Measurements from ENCODE around the gene CHMP1B. TPM values are rescaled to one million over a fixed set of nuclear protein-coding genes. Genes with fewer than 3 reads are reported as not detected.

CHMP1B gene
- total RNA-seq, 1 experiment from 2014 or later = 56.5 TPM

DNA sequence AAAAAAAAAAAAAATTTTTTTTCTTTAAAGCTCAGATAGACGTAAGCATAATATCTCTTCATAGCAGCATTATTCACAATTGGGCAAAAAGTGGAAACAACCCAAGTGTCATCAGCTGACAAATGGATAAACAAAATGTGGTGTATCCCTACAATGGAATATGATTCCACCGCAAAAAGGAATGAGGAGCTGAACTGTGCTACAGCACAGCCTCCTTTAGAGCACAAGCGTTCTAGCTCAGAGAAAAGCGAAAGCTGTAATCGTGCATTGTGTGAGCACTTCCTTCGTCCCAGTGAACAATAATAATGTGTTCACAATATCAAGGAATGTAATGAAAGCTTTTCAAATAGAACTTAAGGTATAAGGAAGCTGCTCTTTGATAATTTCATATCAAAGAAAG is 11.7 kb upstream of the CHMP1B start:
- ChIA-PET POLR2A (interaction anchor here (0.7 to 2.6 kb wide), 8 partner anchors 11 to 141 kb away, joined by 3 to 70 read pairs (median 8); partner anchors contain the start of genes CHMP1B and IMPA2), CTCF (interaction anchor here (0.5 to 1.9 kb wide), 8 partner anchors 10 to 141 kb away, joined by 3 to 11 read pairs (median 4); no protein-coding TSS in a partner anchor)
- no peak for DNase-seq
- no peak overlapping the region for H3K4me3 ChIP-seq (ENCODE audit: low read depth, low read length)
- H3K4me1 ChIP-seq = peaks cover 58% of the 10 kb centered on the region
- peak overlapping the region; percentile 98 for H3K27ac Mint-ChIP-seq (ENCODE audit: unreplicated experiment)
- no peak overlapping the region for H3K4me3 Mint-ChIP-seq (ENCODE audit: unreplicated experiment)
- no TSS peak for BruUV-seq (replicated peaks)
- intact Hi-C loops (cut with micrococcal nuclease; ENCODE audit: unreplicated experiment) = no loop called here
- no peaks in the 10 kb centered on the region for H3K27me3 ChIP-seq (replicated peaks; ENCODE audit: control insufficient read depth, insufficient read depth, low read length)
- no peaks in the 10 kb centered on the region for H3K27me3 Mint-ChIP-seq (ENCODE audit: insufficient read depth, unreplicated experiment)
- no peaks in the 10 kb centered on the region for H3K36me3 ChIP-seq (ENCODE audit: control insufficient read depth, insufficient read depth, low read length)
- TF ChIP-seq, protein P1, sequence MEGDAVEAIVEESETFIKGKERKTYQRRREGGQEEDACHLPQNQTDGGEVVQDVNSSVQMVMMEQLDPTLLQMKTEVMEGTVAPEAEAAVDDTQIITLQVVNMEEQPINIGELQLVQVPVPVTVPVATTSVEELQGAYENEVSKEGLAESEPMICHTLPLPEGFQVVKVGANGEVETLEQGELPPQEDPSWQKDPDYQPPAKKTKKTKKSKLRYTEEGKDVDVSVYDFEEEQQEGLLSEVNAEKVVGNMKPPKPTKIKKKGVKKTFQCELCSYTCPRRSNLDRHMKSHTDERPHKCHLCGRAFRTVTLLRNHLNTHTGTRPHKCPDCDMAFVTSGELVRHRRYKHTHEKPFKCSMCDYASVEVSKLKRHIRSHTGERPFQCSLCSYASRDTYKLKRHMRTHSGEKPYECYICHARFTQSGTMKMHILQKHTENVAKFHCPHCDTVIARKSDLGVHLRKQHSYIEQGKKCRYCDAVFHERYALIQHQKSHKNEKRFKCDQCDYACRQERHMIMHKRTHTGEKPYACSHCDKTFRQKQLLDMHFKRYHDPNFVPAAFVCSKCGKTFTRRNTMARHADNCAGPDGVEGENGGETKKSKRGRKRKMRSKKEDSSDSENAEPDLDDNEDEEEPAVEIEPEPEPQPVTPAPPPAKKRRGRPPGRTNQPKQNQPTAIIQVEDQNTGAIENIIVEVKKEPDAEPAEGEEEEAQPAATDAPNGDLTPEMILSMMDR (IDR thresholded peaks at IDR 0.05; ENCODE audit: insufficient read depth in 1 of 2, low read depth in 1 of 2, low read length in 1 of 2, severe bottlenecking in 1 of 2, unreplicated experiment in 1 of 2) = no peak
- peaks cover 8% of the 10 kb centered on the region for H3K36me3 Mint-ChIP-seq (ENCODE audit: insufficient read depth, unreplicated experiment)
- H3K9me3 ChIP-seq = no peaks in the 10 kb centered on the region; the same call in 1 of the 2 replicates
- no peaks in the 10 kb centered on the region for H3K9me3 Mint-ChIP-seq (ENCODE audit: unreplicated experiment)
- H3K4me1 Mint-ChIP-seq (ENCODE audit: low read depth, unreplicated experiment) = peaks cover 40% of the 10 kb centered on the region

DNA sequence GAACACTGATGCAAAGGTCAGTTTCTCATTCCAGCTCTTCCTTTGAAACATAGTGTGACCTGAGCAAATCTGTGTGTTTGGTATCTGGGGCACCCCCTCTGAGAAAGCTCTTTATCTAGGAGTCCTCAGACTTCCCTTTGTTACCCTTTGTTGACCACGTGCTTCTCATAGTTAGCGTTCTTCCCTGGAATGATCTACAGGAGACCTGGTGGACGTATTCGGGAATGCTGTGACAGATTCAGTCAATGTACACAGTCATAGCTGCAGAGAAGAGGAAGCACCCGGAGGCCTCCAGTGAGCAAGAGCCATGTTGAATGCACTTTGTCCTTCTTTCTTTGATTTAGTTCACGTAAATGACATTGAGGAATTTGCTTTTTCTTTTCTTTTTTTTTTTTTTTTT is 10.7 kb upstream of the CHMP1B start:
- POLR2A ChIA-PET = interaction anchor here (0.8 to 2.6 kb wide), 13 partner anchors 10 to 734 kb away, joined by 3 to 70 read pairs (median 5); partner anchors contain the start of genes CHMP1B and IMPA2
- CTCF ChIA-PET = interaction anchor here (0.5 to 1.9 kb wide), 15 partner anchors 9 to 431 kb away, joined by 3 to 11 read pairs (median 5); no protein-coding TSS in a partner anchor
- TF ChIP-seq, protein P1 (IDR thresholded peaks at IDR 0.05; ENCODE audit: insufficient read depth in 1 of 2, low read depth in 1 of 2, low read length in 1 of 2, severe bottlenecking in 1 of 2, unreplicated experiment in 1 of 2) = peak; percentile 26 to 33
- no peaks in the 10 kb centered on the region for H3K27me3 ChIP-seq (replicated peaks; ENCODE audit: control insufficient read depth, insufficient read depth, low read length)
- H3K9me3 Mint-ChIP-seq (ENCODE audit: unreplicated experiment) = no peaks in the 10 kb centered on the region
- H3K4me3 ChIP-seq (ENCODE audit: low read depth, low read length) = no peak overlapping the region
- peaks cover 40% of the 10 kb centered on the region for H3K4me1 Mint-ChIP-seq (ENCODE audit: low read depth, unreplicated experiment)
- H3K9me3 ChIP-seq = no peaks in the 10 kb centered on the region; the same call in 1 of the 2 replicates
- intact Hi-C loops (cut with micrococcal nuclease; ENCODE audit: unreplicated experiment) = loop anchor here (1.0 kb wide), 4 partner anchors 10 to 47 kb away; no protein-coding TSS in a partner anchor
- peak overlapping the region; percentile 98 for H3K27ac Mint-ChIP-seq (ENCODE audit: unreplicated experiment)
- no TSS peak for BruUV-seq (replicated peaks)
- no peaks in the 10 kb centered on the region for H3K36me3 ChIP-seq (ENCODE audit: control insufficient read depth, insufficient read depth, low read length)
- H3K4me3 Mint-ChIP-seq (ENCODE audit: unreplicated experiment) = peak overlapping the region; percentile 65
- DNase-seq = peak; percentile 94 to 96
- H3K36me3 Mint-ChIP-seq (ENCODE audit: insufficient read depth, unreplicated experiment) = peaks cover 8% of the 10 kb centered on the region
- H3K4me1 ChIP-seq = peaks cover 59% of the 10 kb centered on the region
- no peaks in the 10 kb centered on the region for H3K27me3 Mint-ChIP-seq (ENCODE audit: insufficient read depth, unreplicated experiment)

DNA sequence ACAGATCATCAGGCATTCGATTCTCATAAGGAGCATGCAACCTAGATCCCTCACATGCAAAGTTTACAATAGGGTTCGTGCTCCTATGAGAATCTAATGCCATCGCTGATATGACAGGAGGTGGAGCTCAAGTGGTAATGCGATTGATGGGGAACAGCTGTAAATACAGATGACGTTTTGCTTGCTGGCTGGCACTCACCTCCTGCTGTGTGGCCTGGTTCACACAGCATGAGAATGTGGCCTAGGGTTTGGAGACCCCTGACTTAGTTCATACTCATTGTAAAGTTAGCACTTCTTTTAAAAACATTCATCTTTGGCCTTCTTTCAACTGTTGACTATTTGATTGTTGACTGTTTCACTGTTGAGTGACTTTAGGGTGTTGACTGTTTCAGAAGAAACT is 8.7 kb upstream of the CHMP1B start:
- CTCF ChIA-PET = interaction anchor here (0.6 kb wide), 1 partner anchor 26 kb away, joined by 3 read pairs; no protein-coding TSS in a partner anchor
- Mint-ChIP-seq H3K36me3 (ENCODE audit: insufficient read depth, unreplicated experiment) (peaks cover 8% of the 10 kb centered on the region), H3K9me3 (ENCODE audit: unreplicated experiment) (no peaks in the 10 kb centered on the region), H3K27ac (ENCODE audit: unreplicated experiment) (peak overlapping the region; percentile 39), H3K4me1 (ENCODE audit: low read depth, unreplicated experiment) (peaks cover 48% of the 10 kb centered on the region), H3K27me3 (ENCODE audit: insufficient read depth, unreplicated experiment) (no peaks in the 10 kb centered on the region), H3K4me3 (ENCODE audit: unreplicated experiment) (no peak overlapping the region)
- POLR2A ChIA-PET = interaction anchor here (0.6 kb wide), 1 partner anchor 55 kb away, joined by 5 read pairs; no protein-coding TSS in a partner anchor
- no TSS peak for BruUV-seq (replicated peaks)
- peaks cover 59% of the 10 kb centered on the region for H3K4me1 ChIP-seq
- H3K36me3 ChIP-seq (ENCODE audit: control insufficient read depth, insufficient read depth, low read length) = no peaks in the 10 kb centered on the region
- no peaks in the 10 kb centered on the region for H3K27me3 ChIP-seq (replicated peaks; ENCODE audit: control insufficient read depth, insufficient read depth, low read length)
- intact Hi-C loops (cut with micrococcal nuclease; ENCODE audit: unreplicated experiment) = no loop called here
- H3K4me3 ChIP-seq (ENCODE audit: low read depth, low read length) = no peak overlapping the region
- H3K9me3 ChIP-seq = no peaks in the 10 kb centered on the region; the same call in 1 of the 2 replicates
- TF ChIP-seq, protein P1 (IDR thresholded peaks at IDR 0.05; ENCODE audit: insufficient read depth in 1 of 2, low read depth in 1 of 2, low read length in 1 of 2, severe bottlenecking in 1 of 2, unreplicated experiment in 1 of 2) = no peak
- DNase-seq = no peak
